Mucosa of stomach (tissue), 1 donor: ENCODE results near the gene UTP3.
A peak's percentile ranks its signal among the peaks of the same experiment; 100 is the strongest.
"Not testable (repeated sequence)": the region's sequence is repeated elsewhere in the genome, so short reads cannot be mapped to it uniquely, and the experiment has no call there.

Source experiments
- H3K27me3 ChIP-seq: one replicate; pipeline ENCODE4 v1.7.0; 2013; ENCODE audit warnings: mild to moderate bottlenecking, low read length; ENCODE audit not compliant: control insufficient read depth, insufficient read depth
- H3K36me3 ChIP-seq: one replicate; pipeline ENCODE4 v1.7.0; 2013; ENCODE audit warnings: low read length; ENCODE audit not compliant: control insufficient read depth, insufficient read depth
- H3K4me1 ChIP-seq: one replicate; pipeline ENCODE4 v1.7.0; 2013; ENCODE audit warnings: mild to moderate bottlenecking, low read length; ENCODE audit not compliant: control insufficient read depth, insufficient read depth
- H3K4me3 ChIP-seq: one replicate; pipeline ENCODE4 v1.7.0; 2013; ENCODE audit warnings: low read length
- H3K9ac ChIP-seq: one replicate; pipeline ENCODE4 v1.7.0; 2013; ENCODE audit warnings: mild to moderate bottlenecking, low read length, moderate library complexity
- H3K9me3 ChIP-seq: one replicate; pipeline ENCODE4 v1.7.0; 2013; ENCODE audit warnings: mild to moderate bottlenecking, low read length, moderate library complexity; ENCODE audit not compliant: control insufficient read depth
- donor health status: Pancreatic carcinoma.

Gene UTP3

DNA sequence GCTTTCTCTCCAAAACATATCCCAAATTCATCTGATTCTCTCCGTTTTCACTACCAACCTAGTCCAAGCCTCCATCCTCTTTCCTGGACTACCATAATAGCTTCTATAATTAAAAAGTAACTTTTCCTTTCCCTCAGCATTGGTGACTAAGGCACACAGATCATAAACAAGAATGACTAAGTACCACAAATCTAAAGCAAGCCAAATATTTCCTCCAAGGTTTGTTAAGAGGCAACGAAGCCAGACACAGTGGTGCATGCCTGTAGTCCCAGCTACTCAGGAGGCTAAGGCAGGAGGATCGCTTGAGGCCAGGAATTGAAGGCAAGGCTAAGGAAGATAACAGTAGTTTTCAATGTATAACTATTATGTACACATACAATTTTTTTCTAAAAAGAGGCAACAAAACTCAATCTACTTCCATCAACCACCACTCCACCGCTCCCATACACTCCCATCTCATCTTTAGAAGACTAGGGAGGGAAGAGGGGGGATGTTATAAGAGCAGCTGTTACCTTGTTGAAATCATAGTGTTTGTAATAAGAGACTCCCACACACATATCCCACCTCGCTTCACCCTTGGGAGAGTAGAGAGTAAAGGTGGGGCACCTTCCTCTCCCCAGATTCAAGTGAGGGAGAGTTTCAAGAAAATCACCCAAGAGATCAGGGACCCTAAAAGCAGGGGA, 17.9 kb upstream of the UTP3 start:
- H3K9ac ChIP-seq: no peak overlapping the region
- H3K4me1 ChIP-seq: no peaks in the 10 kb centered on the region
- no peaks in the 10 kb centered on the region for H3K36me3 ChIP-seq
- no peaks in the 10 kb centered on the region for H3K9me3 ChIP-seq
- no peaks in the 10 kb centered on the region for H3K27me3 ChIP-seq
- H3K4me3 ChIP-seq: no peak overlapping the region

DNA sequence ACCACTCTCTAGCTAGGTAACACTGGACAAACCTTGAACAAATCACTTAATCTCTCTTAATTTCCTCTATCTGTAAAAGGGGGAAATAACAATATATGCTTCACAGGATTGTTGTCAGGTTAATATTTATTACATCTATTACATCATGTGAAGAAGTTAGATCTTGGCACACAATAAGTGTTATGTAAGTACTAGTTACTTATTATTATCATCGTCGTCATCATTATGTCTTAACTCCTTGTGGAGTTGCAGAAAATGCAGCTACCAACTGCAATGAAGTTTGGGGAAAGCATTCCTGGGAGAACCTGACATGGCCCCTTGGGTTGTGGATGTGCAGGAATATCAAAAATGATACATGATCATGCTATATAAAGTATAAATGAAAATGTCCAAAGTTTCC, 17.2 kb upstream of the UTP3 start:
- H3K4me1 ChIP-seq: no peaks in the 10 kb centered on the region
- H3K9me3 ChIP-seq: no peaks in the 10 kb centered on the region
- H3K27me3 ChIP-seq: no peaks in the 10 kb centered on the region
- no peak overlapping the region for H3K9ac ChIP-seq
- H3K4me3 ChIP-seq: no peak overlapping the region
- no peaks in the 10 kb centered on the region for H3K36me3 ChIP-seq

- H3K36me3 ChIP-seq: no peaks in the 10 kb centered on the region
- no peaks in the 10 kb centered on the region for H3K4me1 ChIP-seq
- H3K9ac ChIP-seq: no peak overlapping the region
- no peak overlapping the region for H3K4me3 ChIP-seq
- no peaks in the 10 kb centered on the region for H3K27me3 ChIP-seq
- H3K9me3 ChIP-seq: no peaks in the 10 kb centered on the region
Observed at GRCh38 chr4:70674191-70674590, 14.1 kb upstream of the UTP3 start.

DNA sequence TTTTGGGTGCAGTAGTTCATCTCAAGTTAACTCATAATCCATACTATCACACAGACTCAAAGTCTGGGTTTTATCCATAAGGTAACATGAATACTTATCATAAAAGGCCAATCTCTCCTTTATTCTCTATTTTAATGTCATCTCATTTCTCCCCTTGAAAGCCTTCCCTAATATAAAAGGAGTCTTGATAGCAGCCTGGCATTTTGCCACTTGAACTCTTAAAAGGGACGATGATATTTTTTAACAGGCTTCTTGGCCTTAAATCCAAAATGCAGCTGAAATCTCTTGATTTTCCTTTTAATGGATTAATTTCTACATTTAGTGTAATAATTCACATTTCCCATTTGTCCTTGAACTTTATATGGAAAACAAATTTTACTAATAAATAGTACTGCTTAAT, 13.6 kb upstream of the UTP3 start:
- H3K9me3 ChIP-seq: no peaks in the 10 kb centered on the region
- no peaks in the 10 kb centered on the region for H3K27me3 ChIP-seq
- no peaks in the 10 kb centered on the region for H3K36me3 ChIP-seq
- H3K4me1 ChIP-seq: no peaks in the 10 kb centered on the region
- no peak overlapping the region for H3K9ac ChIP-seq
- H3K4me3 ChIP-seq: no peak overlapping the region

- no peak overlapping the region for H3K9ac ChIP-seq
- no peaks in the 10 kb centered on the region for H3K36me3 ChIP-seq
- no peak overlapping the region for H3K4me3 ChIP-seq
- H3K4me1 ChIP-seq: no peaks in the 10 kb centered on the region
- H3K9me3 ChIP-seq: no peaks in the 10 kb centered on the region
- no peaks in the 10 kb centered on the region for H3K27me3 ChIP-seq
Observed at GRCh38 chr4:70676554-70677090, 11.7 kb upstream of the UTP3 start.

DNA sequence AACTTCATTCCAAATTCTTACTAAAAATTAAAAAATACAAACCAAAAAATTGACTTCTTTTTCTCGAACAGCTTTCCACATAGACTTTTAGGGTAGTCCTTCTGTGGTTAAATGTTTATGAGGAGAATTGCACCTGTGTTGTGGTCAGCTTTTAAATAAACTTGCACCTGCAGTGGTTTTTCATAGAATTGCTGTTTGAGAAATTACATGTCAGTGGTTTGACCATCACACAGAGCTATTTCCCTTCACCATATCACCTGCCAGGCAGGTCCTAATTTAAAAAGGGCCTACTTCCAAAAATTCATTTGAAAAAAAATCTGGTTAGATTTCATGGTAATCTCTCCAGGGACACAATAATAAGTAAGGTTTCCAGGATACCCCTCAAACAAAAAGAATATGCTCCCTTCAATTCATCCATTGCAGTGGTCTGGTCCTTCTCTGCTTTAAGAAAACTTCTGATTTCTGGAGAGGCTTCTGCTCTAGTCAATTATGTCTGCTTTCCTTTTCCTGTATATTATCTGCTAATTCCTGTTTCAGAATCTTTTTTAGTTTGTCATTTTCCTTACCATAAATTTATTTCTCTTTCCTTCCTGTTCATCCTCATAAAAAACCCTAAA, 9.8 kb upstream of the UTP3 start:
- no peaks in the 10 kb centered on the region for H3K9me3 ChIP-seq
- no peaks in the 10 kb centered on the region for H3K4me1 ChIP-seq
- H3K4me3 ChIP-seq: no peak overlapping the region
- H3K27me3 ChIP-seq: no peaks in the 10 kb centered on the region
- H3K9ac ChIP-seq: no peak overlapping the region
- no peaks in the 10 kb centered on the region for H3K36me3 ChIP-seq

- no peaks in the 10 kb centered on the region for H3K27me3 ChIP-seq
- no peak overlapping the region for H3K9ac ChIP-seq
- H3K36me3 ChIP-seq: no peaks in the 10 kb centered on the region
- no peak overlapping the region for H3K4me3 ChIP-seq
- no peaks in the 10 kb centered on the region for H3K9me3 ChIP-seq
- H3K4me1 ChIP-seq: no peaks in the 10 kb centered on the region
Observed at GRCh38 chr4:70680934-70681333, 7.4 kb upstream of the UTP3 start.

- Histone ChIP-seq H3K4me3 (no peak overlapping the region), H3K9me3 (no peaks in the 10 kb centered on the region)
Observed at GRCh38 chr4:70681704-70682103, 6.6 kb upstream of the UTP3 start.

GRCh38 chr4:70682142-70682541, 6.2 kb upstream of the UTP3 start:
- H3K27me3 ChIP-seq, H3K9ac ChIP-seq, H3K9me3 ChIP-seq, H3K4me3 ChIP-seq, H3K4me1 ChIP-seq, H3K36me3 ChIP-seq: not testable (repeated sequence)

More at GRCh38 chr4:70681704-70682103, 6.6 kb upstream of the UTP3 start:
- Histone ChIP-seq H3K9ac (no peak overlapping the region), H3K27me3 (no peaks in the 10 kb centered on the region), H3K36me3 (no peaks in the 10 kb centered on the region), H3K4me1 (no peaks in the 10 kb centered on the region)

GRCh38 chr4:70687392-70687791, 940 bp upstream of the UTP3 start:
- H3K9ac ChIP-seq: peak overlapping the region; percentile 97
- H3K27me3 ChIP-seq: no peaks in the 10 kb centered on the region
- H3K4me3 ChIP-seq: peak overlapping the region; percentile 42
- H3K4me1 ChIP-seq: peaks cover 8% of the 10 kb centered on the region
- H3K36me3 ChIP-seq: no peaks in the 10 kb centered on the region
- H3K9me3 ChIP-seq: no peaks in the 10 kb centered on the region

- Histone ChIP-seq H3K4me1 (peaks cover 8% of the 10 kb centered on the region), H3K9ac (peak overlapping the region; percentile 97), H3K9me3 (no peaks in the 10 kb centered on the region), H3K36me3 (no peaks in the 10 kb centered on the region), H3K27me3 (no peaks in the 10 kb centered on the region), H3K4me3 (peak overlapping the region; percentile 42)
Observed at GRCh38 chr4:70688795-70689231, 481 bp downstream of the UTP3 start.

DNA sequence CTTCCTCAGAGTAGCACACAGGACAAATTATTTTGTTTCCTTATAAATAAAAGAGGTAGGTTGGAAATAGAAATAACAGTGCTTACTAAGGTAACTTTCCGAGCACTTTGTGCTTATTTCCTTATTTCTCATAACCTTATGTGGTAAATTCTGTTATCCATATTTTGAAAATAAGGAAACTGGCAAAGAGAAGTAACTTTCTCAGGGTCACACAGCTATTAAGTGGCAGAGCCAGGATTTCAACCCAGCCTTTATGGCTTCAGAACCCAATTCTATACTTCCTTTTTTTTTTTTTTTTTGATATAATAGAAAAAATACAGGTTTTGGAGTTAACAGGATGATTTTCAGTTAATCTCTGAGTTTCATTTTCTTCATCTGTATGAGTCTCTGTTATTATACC, 3.3 kb downstream of the UTP3 start:
- no peak overlapping the region for H3K9ac ChIP-seq
- no peaks in the 10 kb centered on the region for H3K36me3 ChIP-seq
- no peaks in the 10 kb centered on the region for H3K9me3 ChIP-seq
- peaks cover 8% of the 10 kb centered on the region for H3K4me1 ChIP-seq
- no peak overlapping the region for H3K4me3 ChIP-seq
- H3K27me3 ChIP-seq: no peaks in the 10 kb centered on the region
